WERI-Rb-1 (cell line): ENCODE results near the gene RIMS1.
A peak's percentile ranks its signal among the peaks of the same experiment; 100 is the strongest.

Source experiments
- DNase-seq: peaks from one replicate; pipeline ENCODE4 v3.0.0-alpha.2; 2020
- H3K27ac ChIP-seq: fragments of 250-450 bp; sonication (Bioruptor Pico); 2 replicates; pipeline ENCODE4 v1.5.1; 2020; ENCODE audit warnings: mild to moderate bottlenecking, moderate library complexity
- H3K27me3 ChIP-seq: fragments of 250-450 bp; sonication (Bioruptor Pico); 2 replicates; pipeline ENCODE4 v1.5.1; 2021; ENCODE audit warnings: mild to moderate bottlenecking, low read depth, moderate library complexity; ENCODE audit not compliant: insufficient read depth, severe bottlenecking
- H3K36me3 ChIP-seq: fragments of 250-450 bp; sonication (Bioruptor Pico); 2 replicates; pipeline ENCODE4 v1.5.1; 2020; ENCODE audit warnings: mild to moderate bottlenecking, moderate library complexity
- H3K4me3 ChIP-seq: 2 replicates; pipeline ENCODE4 v1.5.1; 2011; ENCODE audit warnings: low read depth, mild to moderate bottlenecking, control low read depth, low read length
- H3K9me3 ChIP-seq: fragments of 250-450 bp; sonication (Bioruptor Pico); 2 replicates; pipeline ENCODE4 v1.5.1; 2021; ENCODE audit warnings: mild to moderate bottlenecking, moderate library complexity; ENCODE audit not compliant: severe bottlenecking
- CTCF ChIP-seq: IDR thresholded peaks from 2 replicates; pipeline ENCODE4 v1.5.1; 2011; ENCODE audit warnings: low read depth, mild to moderate bottlenecking, control low read depth, inconsistent platforms, low read length

Gene RIMS1

GRCh38 chr6:72205500-72205899 lies 319.1 kb downstream of the RIMS1 start:
- no peak for TF ChIP-seq CTCF
- no peaks in the 10 kb centered on the region for H3K36me3 ChIP-seq
- no peak overlapping the region for H3K27ac ChIP-seq
- H3K27me3 ChIP-seq: no peaks in the 10 kb centered on the region
- no peaks in the 10 kb centered on the region for H3K9me3 ChIP-seq
- no peak overlapping the region for H3K4me3 ChIP-seq
- DNase-seq: no peak

- DNase-seq: peak; percentile 30
- no peak overlapping the region for H3K27ac ChIP-seq
- H3K27me3 ChIP-seq: no peaks in the 10 kb centered on the region
- no peak for TF ChIP-seq CTCF
- no peaks in the 10 kb centered on the region for H3K36me3 ChIP-seq
- no peak overlapping the region for H3K4me3 ChIP-seq
- H3K9me3 ChIP-seq: no peaks in the 10 kb centered on the region
Observed at GRCh38 chr6:72206606-72207005, 320.3 kb downstream of the RIMS1 start.

GRCh38 chr6:72212686-72213085 lies 326.3 kb downstream of the RIMS1 start:
- Histone ChIP-seq H3K4me3 (peak overlapping the region; percentile 19; the same call in 1 of the 2 replicates), H3K27me3 (no peaks in the 10 kb centered on the region), H3K9me3 (no peaks in the 10 kb centered on the region), H3K27ac (peak overlapping the region; percentile 43), H3K36me3 (no peaks in the 10 kb centered on the region)
- peak; percentile 32 for DNase-seq
- no peak for TF ChIP-seq CTCF

- TF ChIP-seq CTCF: no peak
- H3K4me3 ChIP-seq: no peak overlapping the region
- H3K27ac ChIP-seq: no peak overlapping the region
- no peaks in the 10 kb centered on the region for H3K9me3 ChIP-seq
- H3K27me3 ChIP-seq: no peaks in the 10 kb centered on the region
- H3K36me3 ChIP-seq: no peaks in the 10 kb centered on the region
- DNase-seq: no peak
Observed at GRCh38 chr6:72213654-72214053, 327.3 kb downstream of the RIMS1 start.

GRCh38 chr6:72216222-72217068 lies 330.1 kb downstream of the RIMS1 start:
- no peak for DNase-seq
- H3K27ac ChIP-seq: no peak overlapping the region
- no peak overlapping the region for H3K4me3 ChIP-seq
- no peaks in the 10 kb centered on the region for H3K9me3 ChIP-seq
- H3K36me3 ChIP-seq: no peaks in the 10 kb centered on the region
- H3K27me3 ChIP-seq: no peaks in the 10 kb centered on the region
- TF ChIP-seq CTCF: no peak

- Histone ChIP-seq H3K27me3 (no peaks in the 10 kb centered on the region), H3K9me3 (no peaks in the 10 kb centered on the region), H3K36me3 (no peaks in the 10 kb centered on the region), H3K4me3 (no peak overlapping the region), H3K27ac (no peak overlapping the region)
- no peak for TF ChIP-seq CTCF
- DNase-seq: no peak
Observed at GRCh38 chr6:72217626-72218025, 331.3 kb downstream of the RIMS1 start.
